Breast epithelium (tissue), 4 donors: ENCODE data around the gene KRTAP5-9. TPM values are rescaled to one million over a fixed set of nuclear protein-coding genes. Genes with fewer than 3 reads are reported as not detected.

Experiments
- DNase-seq, 2 donors: peaks; one replicate each; pipeline ENCODE4 v3.0.0-alpha.2; 2019; ENCODE audit warnings: low spot score in 2 of 2
- H3K27ac ChIP-seq, 2 donors: fragments of 200-600 bp; sonication (generic) in 1 of 2; one replicate each; pipeline ENCODE4 v1.5.1; 2016 to 2019; ENCODE audit warnings: mild to moderate bottlenecking in 1 of 2
- H3K27me3 ChIP-seq, 2 donors: fragments of 200-600 bp; sonication (generic) in 1 of 2; one replicate each; pipeline versions ENCODE4 v1.5.1 to v1.6.0; 2017 to 2019; ENCODE audit warnings: control low read depth in 1 of 2, mild to moderate bottlenecking in 1 of 2
- H3K36me3 ChIP-seq: fragments of 200-600 bp; one replicate; pipeline ENCODE4 v1.5.1; 2019
- H3K4me1 ChIP-seq, 2 donors: fragments of 200-600 bp; sonication (generic); one replicate each; pipeline ENCODE4 v1.5.1; 2016 to 2019; ENCODE audit warnings: control low read depth in 1 of 2
- H3K4me3 ChIP-seq, 3 donors: fragments of 200-600 bp; sonication (generic); 1 replicate in 2 of 3; 2 replicates in 1 of 3; pipeline ENCODE4 v1.5.1; 2016 to 2019; ENCODE audit warnings: mild to moderate bottlenecking in 3 of 3, moderate library complexity in 2 of 3
- H3K9me3 ChIP-seq, 2 donors: fragments of 200-600 bp; sonication (generic) in 1 of 2; one replicate each; pipeline ENCODE4 v1.5.1; 2016 to 2019; ENCODE audit warnings: control low read depth in 1 of 2
- CTCF ChIP-seq, 3 donors: fragments of 450-650 bp; IDR thresholded peaks; one replicate each; pipeline ENCODE4 v1.5.1; 2016 to 2017; ENCODE audit warnings: antibody characterized with exemption in 3 of 3, mild to moderate bottlenecking in 3 of 3, moderate library complexity in 3 of 3
- POLR2A ChIP-seq: fragments of 450-650 bp; IDR thresholded peaks from one replicate; pipeline ENCODE4 v1.6.1; 2016; ENCODE audit warnings: antibody characterized with exemption, mild to moderate bottlenecking, moderate library complexity
- POLR2AphosphoS5 ChIP-seq, 3 donors: sonication (generic); formaldehyde crosslinking; IDR thresholded peaks; one replicate each; pipeline ENCODE4 v1.6.1; 2017; ENCODE audit warnings: antibody characterized with exemption in 3 of 3
- intact Hi-C: fragments of 100-400 bp; cut with DNase I; formaldehyde crosslinking; loops from one replicate; pipeline ENCODE4 v1.15.1; 2023; ENCODE audit warnings: low total_unique reads
- total RNA-seq, 3 donors: library from RNA; depleted of rRNA; stranded (reverse); fragments of >200 nt; gene quantifications; one replicate each; pipeline ENCODE4 v1.1.0, GENCODE V29; 2016

The KRTAP5-9 gene
- total RNA-seq, 3 donors from 2014 or later: 0.32 TPM; not detected in 2

- Histone ChIP-seq H3K27me3 (no peaks in the 10 kb centered on the region), H3K36me3 (no peaks in the 10 kb centered on the region), H3K9me3 (no peaks in the 10 kb centered on the region), H3K27ac (no peak overlapping the region), H3K4me1 (no peaks in the 10 kb centered on the region), H3K4me3 (no peak overlapping the region)
- DNase-seq: no peak
- intact Hi-C loops: no loop called here
- TF ChIP-seq CTCF (IDR thresholded peaks at IDR 0.05) (no peak), POLR2A (no peak), POLR2AphosphoS5 (IDR thresholded peaks at IDR 0.05) (no peak)
Observed at GRCh38 chr11:71556018-71556417, 7.8 kb downstream of the KRTAP5-9 start.

- Histone ChIP-seq H3K9me3 (no peaks in the 10 kb centered on the region), H3K36me3 (no peaks in the 10 kb centered on the region), H3K4me3 (no peak overlapping the region), H3K4me1 (no peaks in the 10 kb centered on the region), H3K27ac (no peak overlapping the region), H3K27me3 (no peaks in the 10 kb centered on the region)
- intact Hi-C loops: no loop called here
- TF ChIP-seq POLR2A (no peak), POLR2AphosphoS5 (IDR thresholded peaks at IDR 0.05) (no peak), CTCF (IDR thresholded peaks at IDR 0.05) (no peak)
- no peak for DNase-seq
Observed at GRCh38 chr11:71557257-71557656, 9.0 kb downstream of the KRTAP5-9 start.

GRCh38 chr11:71558996-71559395 is 10.8 kb downstream of the KRTAP5-9 start:
- no peak overlapping the region for H3K4me3 ChIP-seq
- no peaks in the 10 kb centered on the region for H3K27me3 ChIP-seq
- no peak overlapping the region for H3K27ac ChIP-seq
- no peaks in the 10 kb centered on the region for H3K9me3 ChIP-seq
- H3K4me1 ChIP-seq: no peaks in the 10 kb centered on the region
- TF ChIP-seq POLR2AphosphoS5 (IDR thresholded peaks at IDR 0.05) (no peak), CTCF (IDR thresholded peaks at IDR 0.05) (no peak), POLR2A (no peak)
- intact Hi-C loops: no loop called here
- no peak for DNase-seq
- no peaks in the 10 kb centered on the region for H3K36me3 ChIP-seq

GRCh38 chr11:71562120-71562519 is 13.9 kb downstream of the KRTAP5-9 start:
- no peak for DNase-seq
- H3K4me1 ChIP-seq: no peaks in the 10 kb centered on the region
- TF ChIP-seq POLR2A: no peak
- TF ChIP-seq POLR2AphosphoS5 (IDR thresholded peaks at IDR 0.05): no peak
- TF ChIP-seq CTCF (IDR thresholded peaks at IDR 0.05): no peak

GRCh38 chr11:71563406-71563805 is 15.2 kb downstream of the KRTAP5-9 start:
- H3K27me3 ChIP-seq: no peaks in the 10 kb centered on the region
- H3K27ac ChIP-seq: no peak overlapping the region
- intact Hi-C loops: no loop called here
- H3K4me1 ChIP-seq: no peaks in the 10 kb centered on the region
- no peak for TF ChIP-seq POLR2A
- no peak for TF ChIP-seq CTCF (IDR thresholded peaks at IDR 0.05)
- H3K36me3 ChIP-seq: no peaks in the 10 kb centered on the region
- H3K9me3 ChIP-seq: no peaks in the 10 kb centered on the region
- H3K4me3 ChIP-seq: no peak overlapping the region
- no peak for DNase-seq

More at GRCh38 chr11:71562120-71562519, 13.9 kb downstream of the KRTAP5-9 start:
- H3K36me3 ChIP-seq: no peaks in the 10 kb centered on the region
- no peaks in the 10 kb centered on the region for H3K9me3 ChIP-seq
- no peak overlapping the region for H3K27ac ChIP-seq
- H3K27me3 ChIP-seq: no peaks in the 10 kb centered on the region
- intact Hi-C loops: no loop called here
- no peak overlapping the region for H3K4me3 ChIP-seq
